H1 (cell line): ENCODE data around the gene ATG2B. TPM values are rescaled to one million over a fixed set of nuclear protein-coding genes. Genes with fewer than 3 reads are reported as not detected.

ENCODE experiments used
- CTCF ChIA-PET: fragments of 300-600 bp; sonication (Branson Sonifier 250); formaldehyde crosslinking; loops from one replicate; lab custom pipeline; 2021; ENCODE audit not compliant: partially characterized antibody; lab: Charles Lee
- POLR2A ChIA-PET: fragments of 300-600 bp; sonication (Branson Sonifier 250); formaldehyde crosslinking; loops from one replicate; lab custom pipeline; 2021; ENCODE audit warnings: inconsistent platforms; ENCODE audit not compliant: partially characterized antibody; lab: Charles Lee
- DNase-seq, 2 experiments: peaks; one replicate each; pipeline versions ENCODE4 v3.0.0 to v3.0.0-alpha.2; 2010 to 2022; ENCODE audit warnings: low spot score in 2 of 2, low read depth in 1 of 2, mixed read lengths in 1 of 2
- FAIRE-seq: peaks from 2 replicates; lab custom pipeline; 2011; peaks lifted over from hg19 to GRCh38; lab: Jason Lieb, UNC
- H2AFZ ChIP-seq: 2 replicates; pipeline ENCODE4 v1.8.1; 2012; ENCODE audit warnings: low read length, inconsistent platforms
- H2AK5ac ChIP-seq: 2 replicates; pipeline ENCODE4 v1.6.1; 2013; ENCODE audit warnings: low read depth, low read length
- H2BK120ac ChIP-seq: replicated peaks from 2 replicates; pipeline ENCODE3; 2013; ENCODE audit warnings: low read depth, low read length, inconsistent platforms
- H2BK12ac ChIP-seq: 2 replicates; pipeline ENCODE4 v1.6.1; 2013; ENCODE audit warnings: low read depth, low read length
- H2BK15ac ChIP-seq: 2 replicates; pipeline ENCODE4 v1.6.1; 2013; ENCODE audit warnings: low read length
- H2BK20ac ChIP-seq: 2 replicates; pipeline ENCODE4 v1.6.1; 2013; ENCODE audit warnings: low read length
- H2BK5ac ChIP-seq: 2 replicates; pipeline ENCODE4 v1.6.1; 2013; ENCODE audit warnings: low read depth, low read length
- H3K14ac ChIP-seq: 2 replicates; pipeline ENCODE4 v1.6.1; 2013; ENCODE audit warnings: inconsistent platforms; ENCODE audit not compliant: insufficient read length
- H3K18ac ChIP-seq: 2 replicates; pipeline ENCODE4 v1.6.1; 2013; ENCODE audit warnings: low read length; ENCODE audit errors: extremely low read depth
- H3K23ac ChIP-seq: 2 replicates; pipeline ENCODE4 v1.6.1; 2013; ENCODE audit warnings: inconsistent platforms; ENCODE audit not compliant: insufficient read length
- H3K23me2 ChIP-seq: 2 replicates; pipeline ENCODE4 v1.6.1; 2013; ENCODE audit warnings: low read depth, low read length
- H3K27ac ChIP-seq: 2 replicates; pipeline ENCODE4 v1.6.1; 2011; ENCODE audit warnings: low read depth, low read length, inconsistent platforms
- H3K27me3 ChIP-seq, 4 experiments: replicated peaks in 1 of 4; 1 replicate in 1 of 4; 2 replicates in 3 of 4; pipeline versions ENCODE4 v1.6.1 to v1.8.1; 2011 to 2013; ENCODE audit warnings: low read length in 3 of 4, mild to moderate bottlenecking in 3 of 4, inconsistent platforms in 2 of 4, mixed read lengths in 2 of 4, moderate library complexity in 1 of 4; ENCODE audit not compliant: control insufficient read depth in 3 of 4, insufficient read depth in 3 of 4; ENCODE audit errors: extremely low read depth in 1 of 4
- H3K36me3 ChIP-seq, 4 experiments: 2 replicates each; pipeline versions ENCODE4 v1.6.1 to v1.8.1; 2011 to 2013; ENCODE audit warnings: mild to moderate bottlenecking in 4 of 4, low read length in 3 of 4, moderate library complexity in 2 of 4, control low read depth in 1 of 4, inconsistent platforms in 1 of 4; ENCODE audit not compliant: insufficient read depth in 4 of 4, control insufficient read depth in 2 of 4
- H3K4ac ChIP-seq: replicated peaks from 2 replicates; pipeline ENCODE3; 2013; ENCODE audit warnings: low read length, low read depth, mixed read lengths, inconsistent platforms; ENCODE audit not compliant: insufficient read length
- H3K4me1 ChIP-seq, 4 experiments: replicated peaks in 1 of 4; 1 replicate in 1 of 4; 2 replicates in 3 of 4; pipeline versions ENCODE4 v1.6.1 to v1.8.1; 2011 to 2013; ENCODE audit warnings: low read length in 3 of 4, inconsistent platforms in 2 of 4, mixed read lengths in 1 of 4; ENCODE audit not compliant: insufficient read depth in 4 of 4, control insufficient read depth in 3 of 4
- H3K4me2 ChIP-seq, 2 experiments: 2 replicates each; pipeline versions ENCODE4 v1.6.1 to v1.8.1; 2011 to 2013; ENCODE audit warnings: low read depth in 2 of 2, low read length in 2 of 2, control low read depth in 1 of 2, inconsistent platforms in 1 of 2, mild to moderate bottlenecking in 1 of 2; ENCODE audit not compliant: insufficient read depth in 1 of 2
- H3K4me3 ChIP-seq, 4 experiments: fragments of 200-600, 300-600 bp in 1 of 4; sonication (generic), shearing (Covaris generic), sonication (Bioruptor Twin) in 1 of 4; 2 replicates each; pipeline versions ENCODE4 v1.5.1 to v1.8.1; 2011 to 2016; ENCODE audit warnings: low read length in 4 of 4, low read depth in 3 of 4, control low read depth in 2 of 4, inconsistent platforms in 2 of 4, mild to moderate bottlenecking in 2 of 4, mixed read lengths in 1 of 4, moderate library complexity in 1 of 4; ENCODE audit not compliant: insufficient read depth in 2 of 4; ENCODE audit errors: extremely low read depth in 1 of 4
- H3K56ac ChIP-seq: replicated peaks from 2 replicates; pipeline ENCODE3; 2013; ENCODE audit warnings: low read depth, mild to moderate bottlenecking, mixed read lengths, low read length, inconsistent platforms; ENCODE audit not compliant: insufficient read length
- H3K79me1 ChIP-seq: 2 replicates; pipeline ENCODE4 v1.6.1; 2013; ENCODE audit warnings: low read depth, low read length, control low read depth
- H3K79me2 ChIP-seq, 2 experiments: 2 replicates each; pipeline versions ENCODE4 v1.6.1 to v1.8.1; 2012 to 2013; ENCODE audit warnings: low read length in 2 of 2, mild to moderate bottlenecking in 2 of 2, inconsistent platforms in 1 of 2; ENCODE audit not compliant: insufficient read depth in 2 of 2, control insufficient read depth in 1 of 2
- H3K9ac ChIP-seq, 4 experiments: replicated peaks in 1 of 4; 1 replicate in 1 of 4; 2 replicates in 3 of 4; pipeline versions ENCODE4 v1.6.1 to v1.8.1; 2011 to 2013; ENCODE audit warnings: low read depth in 3 of 4, low read length in 3 of 4, control low read depth in 2 of 4, mild to moderate bottlenecking in 2 of 4, moderate library complexity in 2 of 4, inconsistent platforms in 1 of 4; ENCODE audit errors: extremely low read depth in 1 of 4
- H3K9me3 ChIP-seq, 2 experiments: 2 replicates each; pipeline versions ENCODE4 v1.6.1 to v1.8.1; 2012 to 2013; ENCODE audit warnings: mild to moderate bottlenecking in 2 of 2, moderate library complexity in 2 of 2, control low read depth in 1 of 2, inconsistent platforms in 1 of 2, low read depth in 1 of 2, low read length in 1 of 2, mixed read lengths in 1 of 2; ENCODE audit not compliant: insufficient read depth in 2 of 2
- H4K20me1 ChIP-seq, 2 experiments: replicated peaks in 1 of 2; 2 replicates each; pipeline versions ENCODE3 to v1.8.1; 2011 to 2013; ENCODE audit warnings: inconsistent platforms in 2 of 2, low read length in 2 of 2, mild to moderate bottlenecking in 1 of 2; ENCODE audit not compliant: insufficient read depth in 2 of 2, control insufficient read depth in 1 of 2
- H4K5ac ChIP-seq: 2 replicates; pipeline ENCODE4 v1.6.1; 2013; ENCODE audit warnings: low read length, low read depth, mixed read lengths, inconsistent platforms; ENCODE audit not compliant: insufficient read length
- H4K8ac ChIP-seq: 2 replicates; pipeline ENCODE4 v1.8.0; 2013; ENCODE audit warnings: mild to moderate bottlenecking, moderate library complexity, low read length, inconsistent platforms; ENCODE audit not compliant: insufficient read depth; ENCODE audit errors: extremely low read depth
- H4K91ac ChIP-seq: replicated peaks from 2 replicates; pipeline ENCODE3; 2013; ENCODE audit warnings: low read length, mixed read lengths, inconsistent platforms; ENCODE audit not compliant: insufficient read length
- ASH2L ChIP-seq: fragments of 200-600, 300-600 bp; sonication (generic); IDR thresholded peaks from one replicate; pipeline ENCODE4 v1.7.1; 2017; ENCODE audit warnings: low read length
- BACH1 ChIP-seq: IDR thresholded peaks from 2 replicates; pipeline ENCODE4 v1.6.1; 2012; ENCODE audit warnings: low read length, improper control_type of control experiment
- CTCF ChIP-seq, 3 experiments: IDR thresholded peaks; 1 replicate in 2 of 3; 2 replicates in 1 of 3; pipeline versions ENCODE4 v1.5.1 to v1.6.1; 2011; ENCODE audit warnings: low read length in 3 of 3, mild to moderate bottlenecking in 3 of 3, inconsistent platforms in 2 of 3, low read depth in 1 of 3, moderate library complexity in 1 of 3; ENCODE audit not compliant: insufficient read depth in 1 of 3; ENCODE audit errors: control extremely low read depth in 1 of 3
- RNF2 ChIP-seq: fragments of 200-900, 300-1000 bp; sonication (generic); IDR thresholded peaks from 2 replicates; pipeline ENCODE4 v1.7.1; 2016; ENCODE audit warnings: borderline replicate concordance, low read depth, mild to moderate bottlenecking, antibody characterized with exemption, low read length; ENCODE audit not compliant: poor library complexity, severe bottlenecking; ENCODE audit errors: missing control alignments
- SIN3A ChIP-seq, 2 experiments: IDR thresholded peaks in 1 of 2; conservative IDR thresholded peaks in 1 of 2; 2 replicates each; pipeline ENCODE4 v1.6.1; 2011 to 2012; ENCODE audit warnings: low read length in 2 of 2, improper control_type of control experiment in 1 of 2, low read depth in 1 of 2, mild to moderate bottlenecking in 1 of 2
- TEAD4 ChIP-seq: IDR thresholded peaks from 2 replicates; pipeline ENCODE4 v1.6.1; 2012; ENCODE audit warnings: low read depth, low read length, inconsistent platforms, mixed read lengths
- WGBS, 2 experiments: shearing (Covaris generic) in 1 of 2; methylation state at CpG; one replicate each; pipeline versions ENCODE4 v1.1.6 to v1.1.7; 2013 to 2015; ENCODE audit warnings: low lambda C conversion rate in 2 of 2, mixed read lengths in 2 of 2, inconsistent platforms in 1 of 2, low coverage in 1 of 2, missing lambda C conversion rate in 1 of 2; ENCODE audit not compliant: insufficient replicate concordance in 2 of 2, insufficient coverage in 1 of 2, insufficient read length in 1 of 2; ENCODE audit errors: extremely low coverage in 1 of 2, missing lambda C conversion rate in 1 of 2; 5-methylcytosine and 5-hydroxymethylcytosine counted together
- polyA plus RNA-seq, 7 experiments: library from polyadenylated mRNA; depleted of rRNA in 3 of 7; stranded (reverse) in 5 of 7; unstranded in 2 of 7; fragments of >200 nt in 5 of 7; fragments of 200-250 nt in 2 of 7; gene quantifications; 1 replicate in 5 of 7; 2 replicates in 1 of 7; 4 replicates in 1 of 7; pipeline versions ENCODE4 v1.2.1 to v1.2.3, GENCODE V29; 2011 to 2013; ENCODE audit warnings: missing spikeins in 2 of 7, mixed read lengths in 2 of 7
- total RNA-seq: library from RNA; stranded (reverse); fragmentation: NEBNext Ultra II Directional; extraction: Animal tissue kit (Norgen Biotek cat#: 25700); gene quantifications from 2 replicates; pipeline ENCODE4 v1.2.1, GENCODE V29; 2021

The ATG2B gene
- total and polyA plus RNA-seq, 2 of the 8 experiments (the other 6 are each of a cell fraction or from before 2014, with no cell fraction given) = 4.6 to 14.4 TPM

- Histone ChIP-seq H3K79me2 (no peaks in the 10 kb centered on the region), H2AK5ac (no peak overlapping the region), H3K36me3 (no peaks in the 10 kb centered on the region), H4K5ac (no peak overlapping the region), H3K9me3 (peaks cover 3 to 9% of the 10 kb centered on the region in 2 experiments; a peak in 3 of 4 replicates), H2BK5ac (no peak overlapping the region), H3K4me3 (no peak overlapping the region), H4K8ac (no peak overlapping the region), H3K9ac (no peak overlapping the region), H3K4me1 (peaks cover 0 to 5% (median 0%) of the 10 kb centered on the region in 4 experiments; a peak in 1 of 7 replicates), H2AFZ (no peak overlapping the region), H3K18ac (no peak overlapping the region), H3K23ac (no peak overlapping the region), H2BK15ac (no peak overlapping the region), H3K27ac (no peak overlapping the region), H4K91ac (no peak overlapping the region), H3K79me1 (no peaks in the 10 kb centered on the region), H3K23me2 (0 out of 2 replicates have a peak, but pooled peaks cover 2% of the 10 kb centered on the region), H2BK20ac (no peak overlapping the region), H3K4me2 (no peak overlapping the region), H3K56ac (no peak overlapping the region), H4K20me1 (no peaks in the 10 kb centered on the region), H3K14ac (no peak overlapping the region), H3K4ac (no peak overlapping the region), H2BK120ac (no peak overlapping the region), H2BK12ac (no peak overlapping the region), H3K27me3 (no peaks in the 10 kb centered on the region)
- ChIA-PET CTCF (no interaction called here), POLR2A (no interaction called here)
- 80% methylated on average over 2 of the region's 2 CpGs; no CpG with 5 or more reads in 1 of the 2 experiments for WGBS, 2 experiments
- no peak for DNase-seq
- TF ChIP-seq CTCF (IDR thresholded peaks at IDR 0.05; ENCODE audit: control extremely low read depth in 1 of 3, insufficient read depth in 1 of 3, low read depth in 1 of 3, low read length in 3 of 3) (no peak), TEAD4 (no peak), RNF2 (no peak), BACH1 (no peak), ASH2L (no peak), SIN3A (conservative IDR thresholded peaks at IDR 0.05 in 1 of 2, IDR thresholded peaks at IDR 0.05 in 1 of 2; ENCODE audit: low read depth in 1 of 2, low read length in 2 of 2) (no peak)
- no peak for FAIRE-seq
These were observed 125.5 kb downstream of the ATG2B start for GRCh38 chr14:96237641-96238040.
